Activated CD8-positive, alpha-beta memory T cell treated with anti-CD3 and anti-CD28 coated beads for 36 hours (primary cell): ENCODE data around the gene LRRC49. TPM values are rescaled to one million over a fixed set of nuclear protein-coding genes. Genes with fewer than 3 reads are reported as not detected.
"Not testable (repeated sequence)": the region's sequence is repeated elsewhere in the genome, so short reads cannot be mapped to it uniquely, and the experiment has no call there.

ENCODE experiments used
- CTCF ChIA-PET: fragments of 350-600 bp; sonication (Branson Sonifier 250); formaldehyde crosslinking; loops from one replicate; lab custom pipeline; 2021; ENCODE audit warnings: antibody characterized with exemption; lab: Charles Lee
- POLR2A ChIA-PET: fragments of 350-600 bp; sonication (Branson Sonifier 250); formaldehyde crosslinking; loops from one replicate; lab custom pipeline; 2021; ENCODE audit warnings: antibody characterized with exemption; lab: Charles Lee
- total RNA-seq, 2 experiments: library from RNA; stranded (reverse); gene quantifications; one replicate each; pipeline ENCODE4 v1.2.3, GENCODE V29; 2021

Gene LRRC49
- total RNA-seq, 2 experiments from 2014 or later, result 0.65 to 0.82 TPM

DNA sequence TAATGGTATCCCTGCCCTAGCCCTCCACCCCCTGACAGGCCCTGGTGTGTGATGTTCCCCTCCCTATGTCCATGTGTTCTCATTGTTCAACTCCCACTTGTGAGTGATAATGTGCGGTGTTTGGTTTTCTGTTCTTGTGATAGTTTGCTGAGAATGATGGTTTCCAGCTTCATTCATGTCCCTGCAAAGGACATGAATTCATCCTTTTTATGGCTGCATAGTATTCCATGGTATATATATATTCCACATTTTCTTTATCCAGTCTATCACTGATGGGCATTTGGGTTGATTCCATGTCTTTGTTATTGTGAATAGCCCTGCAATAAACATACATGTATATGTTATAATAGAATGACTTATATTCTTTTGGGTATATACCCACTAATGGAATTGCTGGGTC lies 142.9 kb downstream of the LRRC49 start:
- CTCF ChIA-PET, POLR2A ChIA-PET: not testable (repeated sequence)

DNA sequence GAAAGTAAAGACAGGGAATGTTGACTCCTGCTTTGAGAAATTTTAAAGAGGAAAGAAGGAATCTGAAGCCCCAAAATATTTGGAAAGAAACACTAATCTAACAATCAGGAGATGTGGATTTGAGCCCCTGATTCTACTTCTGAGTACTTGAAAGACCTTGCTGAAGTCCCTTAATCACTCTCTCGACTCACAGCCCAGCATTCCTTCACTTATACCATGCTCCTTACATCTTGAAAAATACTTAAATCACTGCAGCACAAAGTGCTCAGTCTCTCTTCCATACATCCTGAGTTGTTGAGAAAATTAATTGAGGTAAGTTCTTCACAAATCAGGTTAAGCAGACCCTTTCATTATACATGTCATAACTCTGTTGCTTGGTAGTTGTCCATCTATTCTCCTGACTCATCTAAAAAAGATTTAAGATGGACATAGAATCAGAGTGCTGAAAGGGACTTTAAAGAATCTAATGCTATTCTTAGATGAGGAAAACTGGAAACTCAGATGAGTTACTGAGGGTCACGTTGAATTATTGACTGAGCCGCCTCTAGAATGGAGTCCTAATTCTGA lies 149.8 kb downstream of the LRRC49 start:
- CTCF ChIA-PET, result no interaction called here
- POLR2A ChIA-PET, result no interaction called here

DNA sequence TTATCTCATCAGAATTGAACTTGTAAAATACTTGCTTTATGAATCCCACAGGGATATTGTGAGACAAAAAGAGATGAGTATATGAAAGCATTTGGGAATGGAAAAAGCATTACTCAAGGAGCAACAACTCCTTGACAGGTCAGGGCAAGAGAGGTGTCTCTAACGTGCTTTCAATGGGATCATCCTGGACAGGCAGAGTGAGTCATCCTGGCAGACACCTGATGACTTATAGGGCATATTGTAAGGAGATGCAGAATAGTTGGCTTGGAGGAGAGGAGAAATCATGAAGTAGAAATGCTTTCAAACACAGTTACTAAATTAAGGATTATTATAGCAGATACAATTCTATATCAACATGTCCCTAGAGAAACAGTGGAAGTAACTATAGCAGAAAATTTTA lies 150.7 kb downstream of the LRRC49 start:
- CTCF ChIA-PET, result no interaction called here
- POLR2A ChIA-PET, result no interaction called here

DNA sequence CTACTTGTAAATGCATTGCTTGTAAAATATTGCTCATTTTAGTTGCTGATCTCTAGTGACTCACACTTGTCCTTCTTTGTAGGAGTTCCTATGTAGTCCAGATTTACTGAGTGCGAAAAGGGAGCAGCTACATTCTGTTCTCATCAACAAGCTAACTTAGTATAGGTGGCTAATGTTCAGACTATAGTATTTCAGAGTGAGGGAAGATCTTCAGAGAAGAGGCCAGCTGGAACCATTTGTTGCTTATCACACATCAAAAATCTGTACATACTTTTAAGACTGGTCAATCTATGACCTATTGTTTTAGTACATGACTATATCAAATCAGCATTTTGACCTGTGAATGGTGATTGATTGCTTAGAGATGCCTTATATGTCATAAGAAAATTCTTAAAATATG lies 151.4 kb downstream of the LRRC49 start:
- POLR2A ChIA-PET, result no interaction called here
- CTCF ChIA-PET, result no interaction called here

DNA sequence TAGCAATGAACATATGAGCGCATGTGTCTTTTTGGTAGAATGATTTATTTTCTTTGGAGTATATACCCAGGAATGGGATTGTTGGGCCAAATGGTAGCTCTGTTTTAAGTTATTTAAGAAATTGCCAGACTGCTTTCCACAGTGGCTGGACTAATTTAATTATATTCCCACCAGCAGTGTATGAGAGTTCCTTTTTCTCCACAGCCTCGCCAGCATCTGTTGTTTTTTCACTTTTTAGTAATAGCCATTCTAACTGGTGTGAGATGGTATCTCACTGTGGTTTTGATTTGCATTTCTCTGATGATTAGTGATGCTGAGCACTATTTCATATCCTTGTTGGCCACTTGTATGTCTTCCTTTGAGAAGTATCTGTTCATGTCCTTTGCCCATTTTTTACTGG lies 153.5 kb downstream of the LRRC49 start:
- POLR2A ChIA-PET, CTCF ChIA-PET: not testable (repeated sequence)

DNA sequence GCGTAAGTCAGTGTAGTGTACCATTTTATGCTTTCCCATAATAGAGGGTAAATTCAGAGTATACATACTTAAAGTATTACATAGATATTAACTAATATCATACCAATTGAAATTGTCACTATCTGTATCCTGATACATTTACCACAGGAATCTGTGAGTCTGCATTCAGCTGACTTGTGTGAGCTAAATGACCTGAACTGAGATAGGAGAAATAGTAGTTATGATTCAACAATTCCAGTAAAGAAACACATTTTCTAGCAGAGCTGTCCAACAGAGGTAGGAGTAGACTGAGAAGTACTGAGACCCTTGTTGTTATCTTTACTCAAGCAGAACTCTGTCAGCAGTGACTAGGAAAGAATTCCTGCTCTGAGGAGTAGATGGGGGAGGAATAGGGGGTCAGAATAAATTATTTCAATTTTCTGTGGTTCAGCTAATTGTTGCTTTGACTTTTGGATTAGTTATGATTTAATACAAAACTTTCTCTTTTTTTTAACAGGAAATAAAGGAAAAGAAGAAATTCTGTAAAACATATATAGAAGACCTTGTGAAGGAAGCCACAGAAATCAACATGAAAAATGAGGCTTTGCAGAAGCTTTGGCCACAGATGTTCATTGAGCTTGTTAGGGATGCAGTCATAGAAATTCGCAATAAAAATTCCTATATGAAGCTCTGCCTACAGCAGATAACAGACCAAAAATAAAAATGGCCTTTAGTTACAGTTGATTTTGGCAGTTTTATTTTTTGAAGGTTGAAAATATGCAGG lies 156.5 kb downstream of the LRRC49 start:
- ChIA-PET POLR2A (no interaction called here), CTCF (no interaction called here)

DNA sequence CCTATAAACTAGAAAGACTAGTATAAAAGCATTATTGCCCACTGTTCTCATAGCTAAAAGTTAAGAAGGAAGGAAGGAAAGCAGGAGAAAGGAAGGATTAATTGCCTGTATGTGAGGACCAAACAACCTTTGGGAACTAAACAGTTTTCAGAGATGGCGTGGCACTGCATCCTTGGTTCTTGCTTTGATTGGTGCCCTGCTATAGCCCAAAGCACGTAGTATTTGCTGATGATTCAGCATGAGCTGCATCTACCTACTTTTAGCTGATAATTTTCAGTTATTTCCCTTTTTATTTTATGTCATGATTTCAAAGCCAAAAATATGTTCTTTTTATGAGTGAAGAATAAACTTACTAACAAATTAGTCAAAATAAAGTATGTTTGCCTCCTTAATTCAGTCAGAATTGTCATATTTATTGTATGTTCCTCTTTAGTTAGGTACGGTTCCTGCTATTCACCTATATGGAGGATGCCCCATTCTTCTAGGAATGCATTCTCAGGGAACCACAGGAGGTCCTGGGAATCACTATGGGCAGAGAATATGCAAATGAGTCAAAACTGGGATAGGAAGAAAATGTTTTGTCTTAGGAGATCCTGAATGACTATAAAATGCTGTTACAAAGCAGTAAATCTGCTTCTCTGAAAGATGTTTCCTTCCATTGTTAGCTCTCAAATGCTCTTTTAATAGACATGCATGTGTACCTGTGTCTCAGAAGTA lies 157.2 kb downstream of the LRRC49 start:
- POLR2A ChIA-PET, result no interaction called here
- CTCF ChIA-PET, result no interaction called here

DNA sequence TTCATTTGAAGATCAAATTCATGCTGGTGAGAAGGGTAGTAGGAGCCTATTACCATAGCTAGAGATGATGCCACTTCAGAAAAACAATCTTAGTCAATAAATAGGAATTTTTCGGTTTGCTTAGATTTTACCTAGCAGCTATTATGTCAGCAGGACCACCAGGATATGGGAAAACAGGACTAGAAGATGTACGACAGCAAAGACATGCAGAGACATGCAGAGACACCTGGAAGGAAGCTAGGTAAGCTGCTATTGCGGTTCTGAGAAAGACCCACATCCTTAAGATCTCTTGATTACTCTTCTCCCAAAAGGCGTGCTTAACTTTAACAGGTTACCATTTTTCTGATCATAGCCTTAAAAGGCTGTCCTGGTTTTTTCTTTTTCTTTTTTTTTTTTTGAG lies 157.8 kb downstream of the LRRC49 start:
- ChIA-PET POLR2A (no interaction called here), CTCF (no interaction called here)

DNA sequence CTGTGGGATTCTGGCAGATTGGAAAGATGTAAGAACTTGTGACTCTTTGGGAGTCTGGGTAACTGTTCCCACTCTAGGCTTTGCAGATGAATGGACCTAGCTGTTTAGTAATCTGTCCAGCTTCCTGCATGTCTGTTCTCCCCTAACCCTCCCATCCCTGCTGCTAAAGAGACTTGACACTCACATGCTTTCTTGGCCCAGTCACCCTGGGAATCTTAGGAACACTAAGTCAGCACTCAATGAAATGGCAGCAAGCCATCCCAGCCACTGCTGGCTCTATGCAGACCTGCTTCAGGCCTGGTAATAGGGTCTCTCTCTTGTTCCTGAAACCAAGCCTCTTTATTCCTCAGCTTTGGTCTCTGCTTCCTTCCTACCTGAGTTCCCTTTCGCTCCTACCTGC lies 158.9 kb downstream of the LRRC49 start:
- ChIA-PET POLR2A (no interaction called here), CTCF (no interaction called here)

DNA sequence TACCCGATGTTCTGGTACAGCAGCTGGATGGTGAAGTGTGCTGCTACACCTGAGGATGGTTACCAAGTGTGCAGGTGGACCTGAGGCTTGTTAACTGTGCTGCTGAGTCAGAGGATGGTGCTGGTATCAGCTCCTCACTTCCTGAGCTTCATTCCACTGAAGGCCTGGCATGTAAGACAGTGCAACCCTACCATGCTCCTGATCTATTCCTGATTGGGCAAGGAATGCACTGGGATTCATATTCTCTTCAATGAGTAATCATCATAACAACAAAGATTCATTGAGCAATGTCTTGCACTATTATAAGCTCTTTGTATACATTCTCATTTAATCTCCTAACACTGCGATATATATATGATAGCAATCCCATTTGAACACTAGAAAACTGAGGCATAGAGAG lies 159.7 kb downstream of the LRRC49 start:
- CTCF ChIA-PET, result no interaction called here
- POLR2A ChIA-PET, result no interaction called here

DNA sequence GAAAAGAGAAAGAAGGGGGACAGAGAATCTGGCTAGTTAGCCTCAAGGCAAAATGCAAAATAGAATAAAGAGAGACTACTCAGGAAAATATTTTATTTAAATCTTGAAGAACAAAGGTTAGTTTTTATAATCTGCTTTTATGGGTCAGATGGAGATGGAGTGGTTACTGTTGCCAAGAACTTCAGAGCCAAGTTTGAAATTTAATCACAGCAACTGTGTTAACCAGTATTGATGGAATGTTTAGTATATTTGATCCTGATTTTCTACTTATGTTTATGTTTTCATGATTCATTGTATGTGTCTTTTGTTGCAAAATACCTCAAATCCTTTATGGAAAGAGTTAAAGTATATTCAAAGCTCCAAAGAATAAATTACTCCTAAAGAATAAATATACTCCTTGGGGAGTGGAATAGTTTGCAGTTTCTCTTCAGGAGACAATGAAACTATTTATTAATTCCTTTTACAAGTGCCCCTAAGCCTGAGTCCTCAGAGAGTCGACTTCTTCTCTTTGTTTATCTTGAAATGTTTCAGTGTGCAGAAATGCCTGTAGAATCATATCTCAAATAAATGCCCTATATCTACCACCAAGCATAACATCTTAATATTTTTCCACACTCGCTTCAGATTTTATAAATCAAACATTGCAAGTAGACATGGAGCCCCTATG lies 161.8 kb downstream of the LRRC49 start:
- ChIA-PET CTCF (no interaction called here), POLR2A (no interaction called here)

DNA sequence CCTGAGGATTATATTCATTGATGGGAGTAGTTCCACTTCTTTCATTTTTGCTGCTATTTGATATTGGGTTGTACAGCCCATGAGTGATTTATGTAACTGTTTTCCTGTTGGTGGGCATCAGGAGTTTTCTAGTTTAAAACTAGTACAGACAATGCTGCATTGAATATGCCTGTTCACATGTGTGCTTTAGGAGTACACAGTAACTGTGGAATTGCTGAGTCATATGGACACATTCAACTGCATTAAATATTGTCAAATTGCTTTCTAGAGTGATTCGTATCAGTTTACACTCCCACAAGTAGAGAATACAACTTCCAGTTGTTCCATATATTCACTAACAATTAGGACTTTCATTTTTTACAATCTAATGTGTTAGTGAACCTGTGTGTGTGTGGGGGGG lies 162.8 kb downstream of the LRRC49 start:
- CTCF ChIA-PET, result no interaction called here
- POLR2A ChIA-PET, result no interaction called here

DNA sequence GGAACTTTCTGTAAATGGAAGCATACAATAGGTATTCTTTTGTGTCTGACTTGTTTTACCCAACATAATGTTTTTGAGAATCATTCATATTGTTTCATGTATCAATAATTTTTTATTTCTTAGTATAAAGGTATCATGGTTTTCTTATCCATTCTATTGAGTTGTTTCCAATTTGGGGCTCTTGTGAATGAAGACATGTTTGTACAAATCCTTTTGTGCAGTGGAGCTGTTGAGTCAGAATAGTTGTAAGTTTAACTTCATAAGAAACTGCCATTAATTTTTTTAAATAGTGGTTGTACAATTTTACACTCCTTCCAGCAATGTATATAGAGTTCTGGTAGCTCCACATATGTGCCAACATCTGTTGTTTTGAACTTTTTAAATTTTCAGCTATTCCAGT lies 163.5 kb downstream of the LRRC49 start:
- CTCF ChIA-PET, result no interaction called here
- POLR2A ChIA-PET, result no interaction called here

DNA sequence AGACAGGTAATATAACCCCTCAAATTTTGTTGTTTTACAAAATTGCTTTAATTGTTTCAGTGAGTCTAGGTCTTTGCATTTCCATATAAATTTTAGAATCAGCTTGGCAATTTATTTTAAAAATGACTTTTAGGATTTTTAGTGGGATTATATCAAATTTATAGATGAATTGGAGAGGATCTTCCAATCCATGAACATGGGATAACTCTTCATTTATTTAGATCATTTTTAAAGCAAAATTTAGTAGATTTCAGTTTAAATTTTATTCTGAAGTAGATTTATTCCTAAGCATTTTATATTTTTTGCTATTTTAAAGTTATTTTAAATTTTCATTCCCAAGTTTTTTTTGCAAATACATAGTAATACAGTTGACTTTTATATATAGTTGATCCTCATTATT lies 164.5 kb downstream of the LRRC49 start:
- CTCF ChIA-PET, result no interaction called here
- POLR2A ChIA-PET, result no interaction called here

DNA sequence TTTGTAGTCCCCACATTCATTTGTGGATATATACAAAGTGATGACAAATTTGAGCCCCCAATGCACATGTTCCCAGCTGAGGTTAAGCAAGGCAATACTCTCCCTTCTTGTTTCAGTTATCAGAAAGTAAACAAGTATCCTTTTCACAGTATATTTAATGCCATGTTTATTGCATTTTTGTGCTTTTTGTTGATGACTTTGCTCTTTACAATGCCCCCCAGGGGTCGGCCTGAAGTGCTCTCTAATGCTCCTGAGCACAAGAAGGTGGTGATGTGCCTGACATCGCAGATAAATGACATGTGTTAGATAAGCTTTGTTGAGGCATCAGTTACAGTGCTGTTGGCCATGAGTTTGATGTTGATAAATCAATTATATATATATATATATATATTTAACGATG lies 165.0 kb downstream of the LRRC49 start:
- ChIA-PET CTCF (no interaction called here), POLR2A (no interaction called here)

DNA sequence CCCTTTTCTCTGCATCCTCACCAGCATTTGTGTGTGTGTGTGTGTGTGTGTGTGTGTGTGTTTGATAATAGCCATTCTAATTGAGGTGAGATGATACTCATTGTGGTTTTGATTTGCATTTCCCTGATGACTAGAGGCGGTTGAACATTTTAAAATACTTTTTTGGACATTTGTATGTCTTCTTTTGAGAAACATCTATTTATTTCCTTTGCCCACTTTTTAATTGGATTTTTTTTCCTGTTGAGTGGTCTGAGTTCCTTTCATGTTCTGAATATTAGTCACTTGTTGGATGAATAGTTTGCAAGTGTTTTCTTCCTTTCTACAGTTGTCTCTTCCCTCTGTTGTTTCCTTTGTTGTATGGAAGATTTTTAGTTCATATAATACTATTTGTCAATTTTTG lies 168.4 kb downstream of the LRRC49 start:
- ChIA-PET CTCF (no interaction called here), POLR2A (no interaction called here)

DNA sequence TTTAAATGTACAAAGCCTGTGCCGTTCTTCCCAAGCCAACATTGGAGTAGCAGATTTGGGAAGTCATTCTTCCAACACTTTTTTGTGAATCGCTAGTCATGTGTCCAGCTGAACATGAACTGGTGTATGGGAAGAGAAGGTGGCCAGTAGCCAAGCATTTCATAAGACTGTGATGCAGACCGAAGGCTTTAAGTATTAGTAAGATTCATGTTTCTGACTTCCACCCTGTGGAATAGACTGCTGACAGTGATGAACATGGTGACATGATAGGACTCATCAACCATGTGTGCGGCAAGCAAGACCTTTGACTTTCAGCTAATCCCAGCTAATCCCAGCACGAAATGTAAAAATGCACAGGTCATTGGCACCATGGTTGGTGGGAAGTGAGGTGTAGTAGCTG lies 174.4 kb downstream of the LRRC49 start:
- POLR2A ChIA-PET, result no interaction called here
- CTCF ChIA-PET, result no interaction called here

DNA sequence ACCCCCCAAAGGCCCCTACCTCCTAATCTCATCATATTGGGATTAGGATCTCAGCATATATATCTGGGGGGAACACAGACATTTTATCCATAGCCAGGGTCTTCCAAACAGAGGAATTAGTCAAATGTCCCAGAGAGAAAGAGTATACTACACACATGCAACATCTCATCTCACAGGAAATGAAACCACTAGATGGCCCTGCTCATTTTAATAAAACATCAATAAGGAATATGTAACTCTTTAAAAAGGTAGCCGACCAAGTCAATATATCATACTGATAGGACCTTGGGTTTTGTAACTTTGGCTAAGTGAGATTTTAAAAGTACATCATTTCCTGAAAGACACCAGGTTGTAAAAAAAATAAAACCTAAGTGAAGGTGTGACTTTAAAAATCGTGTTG lies 177.1 kb downstream of the LRRC49 start:
- ChIA-PET POLR2A (no interaction called here), CTCF (no interaction called here)

DNA sequence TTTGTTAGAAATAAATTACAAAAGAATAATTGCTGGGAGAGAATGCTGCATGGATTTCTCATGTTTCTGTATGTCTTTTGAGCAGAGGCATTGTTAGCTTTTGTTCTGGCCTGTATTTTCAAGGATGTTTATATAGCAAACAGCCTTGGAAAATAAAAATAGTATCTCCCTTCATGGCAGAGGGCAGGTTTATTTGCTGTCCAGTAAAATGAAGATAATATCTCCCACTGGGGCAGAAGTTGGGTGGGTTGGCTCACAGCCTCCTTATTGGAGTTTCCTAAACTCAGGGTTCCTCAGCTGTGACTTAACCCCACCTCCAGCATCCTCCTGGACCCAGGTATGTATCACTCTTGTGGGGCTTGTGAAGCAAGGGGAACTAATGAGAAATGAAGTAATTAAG lies 178.9 kb downstream of the LRRC49 start:
- CTCF ChIA-PET, result no interaction called here

DNA sequence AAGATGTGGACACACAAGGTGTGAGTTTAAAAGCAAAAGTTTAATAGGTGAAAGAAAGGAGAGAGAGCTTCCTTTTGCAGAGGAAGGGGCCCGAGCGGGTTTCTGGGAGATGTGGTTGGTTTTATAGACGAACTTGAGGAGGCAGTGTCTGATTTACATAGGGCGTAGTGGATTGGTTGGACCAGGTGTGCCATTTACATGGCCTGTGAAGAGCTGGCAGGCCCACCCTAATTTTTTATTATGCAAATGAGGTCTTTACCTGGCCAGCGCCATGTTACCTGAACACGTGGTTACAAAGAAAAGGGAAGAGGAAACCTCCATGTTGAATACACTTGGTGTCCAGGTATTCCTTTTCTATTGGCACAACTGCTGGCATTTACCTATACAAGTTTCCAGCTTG lies 179.8 kb downstream of the LRRC49 start:
- POLR2A ChIA-PET, result no interaction called here
- CTCF ChIA-PET, result no interaction called here

More for the DNA sequence above, 178.9 kb downstream of the LRRC49 start:
- POLR2A ChIA-PET, result no interaction called here
